GM04504 (cell line): Measurements from ENCODE around the gene KLHL29.
A peak's percentile ranks its signal among the peaks of the same experiment; 100 is the strongest.

Source experiments
- DNase-seq: peaks from one replicate; pipeline ENCODE4 v3.0.0-alpha.2; 2012; ENCODE audit warnings: low read depth

Gene KLHL29

DNA sequence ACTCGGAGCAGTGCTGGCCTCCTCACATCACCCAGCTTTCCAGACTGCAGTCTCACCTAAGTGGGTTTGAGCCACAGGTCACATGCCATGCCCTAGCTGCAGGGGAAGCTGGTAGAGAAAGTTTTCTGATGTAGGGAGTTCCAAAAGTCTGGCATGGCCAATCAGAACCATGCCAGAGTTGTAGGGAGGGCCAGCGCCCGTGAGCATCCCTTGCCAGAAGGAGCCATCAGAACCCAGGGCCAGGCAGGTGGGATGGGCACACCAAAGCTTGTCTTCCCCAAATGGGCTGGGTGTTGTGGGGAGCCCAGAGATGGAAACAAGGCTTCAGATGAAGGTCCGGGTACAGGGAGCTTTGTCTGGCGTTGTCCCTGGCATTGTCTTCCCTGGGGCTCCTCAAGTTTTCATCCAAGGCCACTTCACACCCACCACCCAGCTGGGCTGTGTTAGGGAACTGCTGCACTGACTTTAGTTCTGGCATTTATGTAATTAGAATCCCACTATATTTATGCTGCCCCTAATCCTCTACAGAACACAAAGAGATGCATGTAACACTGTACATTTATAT lies 247.9 kb downstream of the KLHL29 start:
- DNase-seq, result no peak

DNA sequence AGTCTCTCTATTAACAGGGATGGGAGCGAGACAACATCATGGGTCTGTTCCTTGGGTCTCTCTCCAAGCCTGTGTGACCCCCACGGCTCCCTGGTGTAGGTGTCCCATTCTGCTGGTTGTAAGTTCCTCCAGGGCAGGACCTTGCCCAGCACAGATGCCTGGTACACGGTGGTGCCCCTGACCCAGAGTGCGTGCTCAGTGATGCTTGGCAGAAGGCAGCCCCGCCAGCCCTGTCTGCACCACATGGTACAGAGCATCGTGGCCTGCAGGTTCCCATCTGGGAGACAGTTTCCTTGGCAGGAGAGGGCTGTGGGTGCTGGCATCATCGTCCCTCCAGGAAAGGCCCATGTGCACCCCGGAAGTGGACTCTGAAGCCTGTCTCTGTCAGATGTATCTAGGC lies 249.0 kb downstream of the KLHL29 start:
- no peak for DNase-seq

GRCh38 chr2:23635442-23636340 lies 250.7 kb downstream of the KLHL29 start:
- no peak for DNase-seq

DNA sequence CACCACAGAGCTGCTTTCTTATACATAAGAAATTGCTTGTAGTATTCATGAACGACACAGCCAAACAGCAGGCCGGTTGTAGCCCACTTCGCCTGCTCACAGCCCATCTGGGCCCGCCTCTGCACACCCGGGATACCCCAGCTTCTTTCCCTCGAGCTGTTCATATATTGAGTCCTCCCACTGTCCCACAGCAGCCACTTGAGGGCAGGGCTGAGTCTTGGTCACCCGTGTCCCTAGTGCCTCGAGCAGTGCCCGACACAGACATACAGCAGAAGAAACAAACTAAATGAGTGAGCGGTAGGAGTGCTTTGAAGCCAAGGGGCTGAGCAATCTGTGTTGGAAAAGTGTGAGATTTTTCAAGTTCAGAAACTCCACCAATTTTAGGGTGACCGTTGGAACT lies 251.4 kb downstream of the KLHL29 start:
- no peak for DNase-seq

DNA sequence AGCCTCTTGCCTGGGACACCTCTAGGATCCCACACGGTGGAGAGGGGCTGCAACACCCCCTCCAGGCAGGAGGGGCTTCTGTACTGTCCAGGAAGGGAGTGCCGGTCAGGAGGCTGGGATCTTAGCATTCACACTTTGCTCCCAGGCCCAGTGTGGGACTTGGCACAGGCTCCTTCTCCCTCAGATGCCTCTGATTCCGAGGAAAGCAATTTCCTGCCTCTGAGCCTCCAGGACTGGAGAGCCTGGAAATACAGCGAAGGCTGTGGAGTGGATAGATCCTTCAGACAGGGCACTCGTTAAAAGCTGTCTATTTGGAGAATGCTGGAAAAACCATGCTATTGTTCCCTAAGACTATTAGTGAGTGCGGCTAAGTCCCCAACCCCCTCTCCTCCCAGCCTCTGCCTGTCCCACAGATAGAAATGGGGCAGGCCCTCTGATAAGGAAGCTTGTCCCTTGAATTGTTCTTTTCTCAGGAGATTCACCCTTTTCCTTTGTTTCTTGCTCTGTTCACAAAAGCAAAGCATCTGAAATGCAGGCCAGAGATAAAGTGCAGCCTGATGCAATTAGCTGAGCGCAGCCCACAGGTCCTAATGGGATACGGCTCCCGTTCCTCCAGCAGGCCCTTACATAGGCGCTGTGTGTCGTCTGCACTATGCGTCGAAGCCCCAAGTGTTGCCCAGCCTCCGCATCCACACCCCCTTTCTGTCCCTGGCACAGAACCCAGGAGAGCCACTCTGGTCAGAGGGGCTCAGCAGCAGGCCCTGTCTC lies 252.2 kb downstream of the KLHL29 start:
- DNase-seq, result peak; percentile 38

DNA sequence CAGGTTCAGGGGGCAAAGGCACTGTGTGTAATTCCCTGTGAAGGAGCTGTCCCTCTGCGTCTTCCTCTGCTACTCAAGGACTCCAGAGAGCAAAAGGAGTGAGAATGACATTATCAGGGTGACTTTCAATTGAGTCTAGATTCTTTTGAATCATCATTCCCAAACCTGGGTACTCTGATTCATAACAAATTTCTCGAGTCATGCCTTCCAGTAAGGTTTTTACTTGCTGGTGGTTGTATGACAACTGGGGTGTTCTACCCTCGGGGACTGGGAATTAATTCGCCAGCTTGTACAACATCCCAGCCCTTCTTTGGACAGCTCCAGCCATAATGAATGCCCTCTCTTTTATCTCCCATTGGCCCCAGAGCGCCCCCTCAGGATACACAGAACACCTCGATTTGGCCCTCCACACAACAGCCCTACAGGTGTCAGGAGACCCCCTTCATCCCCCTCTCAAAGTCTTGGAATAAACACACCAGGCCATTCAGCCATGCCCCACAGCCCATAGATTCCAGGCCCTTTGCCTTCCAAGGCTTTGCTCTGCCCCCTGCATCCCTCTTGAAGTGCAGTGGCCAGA lies 254.5 kb downstream of the KLHL29 start:
- no peak for DNase-seq

DNA sequence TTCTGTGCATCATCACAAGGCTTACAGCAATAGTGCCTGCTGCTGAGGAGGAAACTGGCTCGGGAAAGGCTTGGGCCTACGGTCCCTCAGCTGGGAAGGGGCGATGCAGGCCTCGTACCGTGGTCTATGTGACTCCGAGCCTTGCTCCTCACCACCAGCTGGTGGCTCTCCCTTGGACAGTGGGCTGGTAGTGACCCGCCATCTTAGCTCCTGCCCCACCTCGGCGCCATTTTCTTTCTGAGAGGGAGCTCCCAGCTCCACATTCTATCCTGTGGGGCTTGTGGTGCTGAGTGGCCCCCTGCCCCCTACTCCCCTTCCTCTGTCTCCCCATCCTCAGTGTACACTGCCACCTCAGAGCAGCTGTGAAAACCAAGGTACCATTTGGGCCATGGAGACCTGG lies 255.7 kb downstream of the KLHL29 start:
- no peak for DNase-seq

DNA sequence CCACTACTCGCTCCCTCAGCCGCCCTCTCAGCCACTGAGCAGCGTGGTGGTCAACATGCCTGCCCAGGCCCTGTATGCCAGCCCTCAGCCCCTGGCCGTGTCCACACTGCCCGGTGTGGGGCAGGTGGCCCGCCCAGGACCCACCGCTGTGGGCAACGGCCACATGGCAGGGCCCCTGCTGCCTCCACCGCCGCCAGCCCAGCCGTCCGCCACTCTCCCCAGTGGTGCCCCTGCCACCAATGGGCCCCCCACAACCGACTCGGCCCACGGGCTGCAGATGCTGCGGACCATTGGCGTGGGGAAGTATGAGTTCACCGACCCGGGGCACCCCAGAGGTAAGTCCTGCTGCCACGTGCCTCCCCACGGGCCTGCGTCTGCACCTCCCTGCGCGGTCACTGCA lies 257.5 kb downstream of the KLHL29 start:
- DNase-seq, result no peak

DNA sequence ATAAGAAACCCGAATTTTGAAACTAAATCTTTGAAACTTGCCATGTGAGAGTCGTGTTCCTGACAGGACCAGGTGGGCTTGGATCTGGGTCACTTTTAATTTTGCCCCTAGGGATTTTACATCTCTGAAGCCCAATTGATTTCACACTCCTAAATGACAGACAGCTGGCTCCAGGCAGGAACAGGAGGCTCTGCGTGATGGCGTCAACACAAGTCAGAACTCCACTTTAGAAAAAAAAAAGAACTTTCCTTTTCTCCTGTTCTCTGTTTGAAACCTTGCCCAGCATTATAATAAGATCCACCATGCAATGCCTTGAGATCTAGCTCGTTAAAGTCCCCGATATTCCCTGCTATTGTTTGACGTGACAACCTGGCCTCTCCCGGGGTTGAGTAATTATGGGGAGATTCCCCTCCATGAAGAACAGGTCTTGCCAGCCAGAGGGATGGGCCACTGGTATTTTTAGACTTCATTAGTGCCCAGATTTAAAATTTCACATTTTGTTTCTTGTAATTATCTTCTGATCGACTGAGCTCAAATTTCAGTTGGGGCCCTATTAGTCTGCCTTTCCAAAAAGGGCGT lies 260.3 kb downstream of the KLHL29 start:
- no peak for DNase-seq

GRCh38 chr2:23647563-23647962 lies 262.6 kb downstream of the KLHL29 start:
- no peak for DNase-seq

GRCh38 chr2:23649303-23649702 lies 264.3 kb downstream of the KLHL29 start:
- DNase-seq, result no peak

DNA sequence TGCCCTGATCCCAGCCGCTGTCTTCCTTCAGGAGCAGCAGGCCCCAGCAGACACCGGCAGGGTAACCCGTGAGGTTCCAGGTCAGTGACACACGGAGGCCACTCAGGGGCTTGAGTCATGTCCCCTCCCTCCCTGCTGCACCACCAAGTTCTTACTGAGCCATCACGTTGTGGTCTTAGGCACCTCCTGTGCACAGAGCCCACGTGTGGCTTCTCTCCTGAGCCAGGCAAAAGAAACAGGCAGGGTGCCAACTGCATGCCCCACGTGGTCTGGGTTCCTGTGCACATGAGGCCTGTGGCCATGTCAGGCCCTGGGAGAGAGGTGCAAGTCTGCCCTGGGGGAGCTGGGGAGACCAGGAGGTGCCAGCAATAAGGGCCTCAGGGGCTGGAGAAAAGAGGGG lies 264.8 kb downstream of the KLHL29 start:
- DNase-seq, result no peak

DNA sequence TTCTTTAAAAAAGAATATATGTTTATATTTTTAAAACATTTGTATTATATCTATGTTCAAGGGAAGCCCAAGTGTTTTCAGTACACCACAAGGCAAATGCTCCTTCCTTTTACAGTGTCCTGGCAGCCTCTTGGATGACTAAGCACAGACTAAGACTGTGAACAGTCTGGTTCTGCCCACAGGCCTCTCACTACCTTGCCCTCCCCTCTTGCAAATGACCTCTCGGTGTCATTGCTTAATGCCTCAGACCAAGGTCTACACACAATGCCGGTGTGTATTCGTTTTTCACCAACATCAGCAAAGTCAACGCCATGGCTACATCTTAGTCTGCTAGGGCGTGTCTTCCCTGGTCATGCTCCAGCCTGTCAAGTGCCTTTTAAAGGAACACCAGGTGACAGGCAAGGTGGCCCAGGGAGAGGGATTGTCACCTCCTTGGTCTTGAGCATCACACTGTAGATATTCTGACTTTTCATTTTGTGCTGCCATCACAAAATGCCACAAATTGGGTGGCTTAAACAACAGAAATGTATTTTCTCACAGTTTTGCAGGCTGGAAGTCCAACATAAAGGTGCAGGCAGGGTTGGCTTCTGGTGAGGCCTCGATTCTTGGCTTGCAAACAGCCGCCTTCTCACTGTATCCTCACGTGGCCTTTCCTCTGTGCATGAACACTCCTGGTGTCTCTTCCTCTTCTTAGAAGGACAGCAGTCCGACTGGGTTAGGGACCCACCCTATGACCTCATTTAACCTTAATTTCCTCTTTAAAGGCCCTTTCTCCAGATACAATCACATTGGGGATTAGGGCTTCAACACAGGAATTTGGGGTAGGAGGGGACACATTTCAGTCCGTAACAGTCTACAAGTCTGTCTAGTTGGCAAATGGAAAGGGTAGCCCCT lies 266.5 kb downstream of the KLHL29 start:
- DNase-seq, result peak; percentile 20

GRCh38 chr2:23653326-23653725 lies 268.3 kb downstream of the KLHL29 start:
- no peak for DNase-seq

GRCh38 chr2:23654756-23655155 lies 269.8 kb downstream of the KLHL29 start:
- DNase-seq, result no peak

- no peak for DNase-seq
These were observed 271.1 kb downstream of the KLHL29 start for GRCh38 chr2:23655934-23656596.

- no peak for DNase-seq
These were observed 271.6 kb downstream of the KLHL29 start for GRCh38 chr2:23656597-23656973.

DNA sequence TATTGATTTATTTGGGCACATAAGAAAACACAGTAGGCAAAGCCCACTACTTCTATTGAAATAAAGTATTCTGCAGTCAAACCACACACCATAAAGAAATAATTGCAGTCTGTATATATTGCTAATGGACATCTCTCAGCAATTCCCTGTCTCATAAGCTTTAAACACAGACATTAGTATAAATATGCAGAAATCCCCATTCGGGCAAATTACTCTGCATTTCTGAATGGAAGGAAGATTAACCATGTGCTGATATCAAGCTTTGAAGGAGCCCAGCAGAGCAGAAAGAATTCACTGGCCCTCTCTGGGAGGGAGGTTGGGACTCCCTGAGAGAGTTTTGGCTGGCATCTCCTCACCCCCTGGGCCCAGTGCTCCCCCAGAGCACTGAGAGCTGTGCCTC lies 272.4 kb downstream of the KLHL29 start:
- DNase-seq, result no peak

- DNase-seq, result no peak
These were observed 273.0 kb downstream of the KLHL29 start for GRCh38 chr2:23657934-23658333.

DNA sequence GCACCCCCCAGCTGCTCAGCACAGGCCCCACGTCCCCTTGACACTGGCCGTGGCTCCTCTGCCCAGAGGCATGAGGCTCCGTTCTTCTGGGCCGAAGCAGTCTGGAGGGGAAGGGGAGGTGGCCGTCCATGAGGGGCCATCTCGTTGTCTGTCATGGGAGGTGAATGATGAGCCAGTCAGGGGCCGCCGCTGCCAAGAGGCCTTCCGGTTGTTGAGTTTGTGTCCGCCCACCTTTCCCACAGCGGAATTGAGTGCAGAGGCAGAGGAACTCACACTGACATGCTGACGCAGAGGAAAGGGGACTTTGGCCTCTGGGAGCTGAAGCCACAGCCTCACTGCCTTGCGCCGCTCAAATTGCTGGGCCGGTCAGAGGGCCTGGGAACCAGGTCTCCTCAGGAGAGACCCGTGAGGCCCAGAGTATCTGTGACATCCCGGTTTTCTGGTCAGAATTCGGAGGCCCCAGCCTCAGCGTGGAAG lies 273.5 kb downstream of the KLHL29 start:
- no peak for DNase-seq

DNA sequence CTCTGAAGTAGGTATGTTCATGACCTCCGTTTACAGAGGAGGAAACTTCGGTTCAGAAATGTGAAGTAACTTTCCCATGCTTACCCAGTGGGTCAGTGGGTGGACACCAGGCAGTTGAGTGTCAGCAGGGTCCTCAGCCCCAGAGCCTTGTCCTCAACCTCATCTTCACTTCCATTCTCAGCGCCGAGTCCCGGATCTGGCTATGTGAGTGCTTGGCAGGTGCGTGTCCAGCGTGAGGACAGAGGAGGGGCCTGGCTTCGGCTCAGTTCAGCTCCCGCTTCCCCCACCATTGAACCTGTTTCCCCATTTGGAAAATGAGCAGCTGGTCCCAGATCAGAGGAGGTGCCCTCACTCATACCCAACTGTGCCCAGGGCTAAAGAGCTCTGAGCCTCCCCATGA lies 274.3 kb downstream of the KLHL29 start:
- no peak for DNase-seq
